ENCODE results near the gene SGK2.

The SGK2 gene

GRCh38 chr20:43558412-43559146, at the start of gene SGK2:
Gene SGK2, plus strand, starts transcription at chr20:43559027. Its CDS starts 7,469 bp downstream, at chr20:43566496.
- no peak for DNase-seq

DNA sequence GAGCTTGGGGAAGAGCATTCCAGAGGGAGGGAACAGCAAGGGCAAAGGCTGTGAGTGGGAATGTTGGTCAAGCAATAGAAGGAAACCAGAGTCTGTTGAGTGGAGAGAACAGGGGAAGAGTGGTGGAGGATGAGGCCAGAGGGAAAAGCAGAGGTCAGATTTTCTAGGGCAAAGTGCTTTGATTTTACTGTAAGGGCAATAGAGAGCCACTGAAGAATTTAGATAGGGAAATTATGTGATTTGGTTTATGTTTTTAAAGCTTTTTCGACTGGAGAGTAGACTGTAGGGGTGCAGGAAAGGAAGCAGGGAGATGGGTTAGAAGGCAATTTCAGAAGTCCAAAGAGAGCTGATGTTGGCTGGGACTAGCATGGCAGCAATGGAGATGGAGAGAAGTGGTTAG, 46.9 kb upstream of the SGK2 start:
- no peak for DNase-seq

DNA sequence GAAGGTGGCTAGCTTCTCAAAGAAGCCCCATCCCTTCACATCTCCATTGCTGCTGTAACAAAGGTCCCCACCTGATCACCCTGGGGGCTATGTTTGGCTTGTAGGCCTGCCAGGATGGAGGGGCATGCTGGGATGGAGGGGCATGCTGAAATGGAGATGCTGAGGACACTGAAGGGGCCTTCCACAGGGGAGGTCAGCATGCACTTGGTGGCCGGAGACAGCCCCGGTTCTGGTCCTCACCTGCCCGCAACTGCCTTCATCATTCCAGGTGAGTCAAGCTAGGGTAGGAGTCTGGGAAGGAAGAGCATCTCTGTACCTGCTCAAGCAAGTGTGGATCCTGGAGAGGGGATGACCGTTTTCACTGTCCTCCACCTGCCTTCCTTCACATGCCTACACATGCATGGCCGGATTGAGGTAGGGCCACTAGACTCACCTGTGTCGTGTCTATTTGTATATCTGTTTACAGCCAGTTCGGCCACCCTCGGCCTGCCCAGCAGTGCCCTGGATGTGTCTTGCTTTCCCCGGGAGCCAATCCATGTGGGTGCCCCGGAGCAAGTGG, 45.4 kb upstream of the SGK2 start:
- DNase-seq, result no peak

DNA sequence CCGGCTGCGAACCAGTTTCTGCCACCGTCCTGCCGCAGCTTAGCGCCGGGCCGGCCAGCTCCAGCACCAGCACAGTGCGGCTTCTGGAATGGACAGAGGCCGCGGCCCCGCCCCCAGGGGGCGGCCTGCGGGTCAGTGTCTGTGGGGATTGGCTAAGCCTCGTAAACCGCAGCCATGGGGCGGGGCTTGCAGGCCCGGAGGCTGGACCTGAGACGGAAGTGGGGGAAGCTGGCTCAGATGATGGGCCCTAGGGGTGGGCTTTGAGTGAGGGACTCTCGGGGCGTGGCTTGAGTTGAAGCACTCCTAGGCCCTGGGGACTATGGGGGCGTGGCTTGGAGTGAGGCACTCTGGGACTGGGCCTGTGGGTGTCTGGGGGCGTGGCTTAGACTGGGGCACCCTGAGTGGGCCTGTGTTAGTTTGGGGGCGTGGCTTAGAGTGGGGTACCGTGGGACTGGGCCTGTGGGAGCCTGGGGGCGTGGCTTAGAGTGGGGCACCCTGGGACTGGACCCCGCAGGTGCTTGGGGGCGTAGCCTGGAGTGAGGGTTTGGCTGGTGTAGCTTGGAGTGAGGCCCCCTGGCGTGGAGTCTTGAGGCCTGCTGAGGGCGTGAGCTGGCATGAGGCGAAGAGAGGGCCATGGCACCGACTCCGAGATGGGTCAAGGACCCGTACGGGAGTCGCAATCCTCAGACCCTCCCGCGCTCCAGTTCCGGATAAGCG, 44.7 kb upstream of the SGK2 start:
- DNase-seq, result peak; percentile 89 to 91

DNA sequence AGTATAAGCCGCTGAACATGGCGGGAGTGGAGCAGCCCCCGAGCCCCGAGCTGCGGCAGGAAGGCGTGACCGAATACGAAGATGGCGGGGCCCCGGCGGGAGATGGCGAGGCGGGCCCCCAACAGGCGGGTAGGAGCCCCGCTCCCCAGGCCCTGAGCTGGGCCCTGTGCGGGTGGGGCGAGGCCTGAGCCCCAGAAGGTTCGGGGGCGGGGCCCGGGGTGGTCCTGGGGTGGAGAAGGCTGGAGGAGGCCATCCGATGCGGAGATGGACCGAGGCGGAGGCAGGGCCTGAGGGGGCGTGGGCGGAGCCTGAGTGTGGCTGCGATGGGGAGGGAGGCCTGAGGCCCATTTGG, 44.2 kb upstream of the SGK2 start:
- no peak for DNase-seq

DNA sequence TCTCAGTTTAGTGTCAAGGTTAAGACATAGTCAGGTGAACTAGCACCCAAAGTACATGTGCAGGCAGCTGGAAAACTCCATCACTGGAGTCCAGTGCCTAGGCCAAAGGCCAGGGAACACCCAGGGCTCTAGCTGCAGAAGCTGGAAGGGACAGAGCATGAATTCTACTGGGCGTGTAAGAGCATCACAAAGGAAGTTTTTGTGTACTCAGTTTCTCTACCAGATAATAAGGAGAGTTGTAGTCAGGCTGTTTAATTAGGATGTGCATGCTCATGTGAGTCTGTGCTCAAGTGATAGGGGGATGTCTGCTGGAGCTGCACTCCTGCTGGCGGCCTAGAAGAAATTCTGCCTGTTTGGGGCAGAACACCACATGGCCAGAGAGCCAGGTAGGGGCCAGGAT, 43.2 kb upstream of the SGK2 start:
- no peak for DNase-seq

DNA sequence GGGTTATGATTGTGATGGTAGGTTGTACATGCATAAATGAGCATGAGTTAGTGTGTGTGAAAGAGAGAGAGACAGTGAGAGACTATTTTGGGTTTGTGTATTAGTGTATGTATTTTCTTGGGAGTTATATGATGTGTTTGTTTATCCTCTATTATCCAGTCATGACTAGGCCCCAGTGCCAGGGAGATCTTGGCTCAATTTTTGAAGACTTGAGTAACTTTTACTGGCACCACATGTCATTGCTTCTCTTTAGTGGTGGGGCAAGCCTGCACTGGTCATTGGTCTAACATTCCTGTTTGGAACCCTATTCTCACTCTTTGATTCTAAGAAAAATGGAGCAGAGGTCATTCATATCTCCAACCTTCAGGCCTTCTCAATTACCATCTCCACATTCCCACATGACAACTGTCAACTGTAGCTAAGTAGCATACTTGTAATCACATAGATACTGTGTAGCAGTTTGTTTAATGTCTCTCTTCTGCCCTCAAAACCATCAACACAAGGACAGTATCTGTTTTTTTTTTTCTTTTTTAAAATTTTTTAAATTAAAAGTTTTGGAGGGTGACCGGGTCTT, 42.5 kb upstream of the SGK2 start:
- DNase-seq, result no peak

DNA sequence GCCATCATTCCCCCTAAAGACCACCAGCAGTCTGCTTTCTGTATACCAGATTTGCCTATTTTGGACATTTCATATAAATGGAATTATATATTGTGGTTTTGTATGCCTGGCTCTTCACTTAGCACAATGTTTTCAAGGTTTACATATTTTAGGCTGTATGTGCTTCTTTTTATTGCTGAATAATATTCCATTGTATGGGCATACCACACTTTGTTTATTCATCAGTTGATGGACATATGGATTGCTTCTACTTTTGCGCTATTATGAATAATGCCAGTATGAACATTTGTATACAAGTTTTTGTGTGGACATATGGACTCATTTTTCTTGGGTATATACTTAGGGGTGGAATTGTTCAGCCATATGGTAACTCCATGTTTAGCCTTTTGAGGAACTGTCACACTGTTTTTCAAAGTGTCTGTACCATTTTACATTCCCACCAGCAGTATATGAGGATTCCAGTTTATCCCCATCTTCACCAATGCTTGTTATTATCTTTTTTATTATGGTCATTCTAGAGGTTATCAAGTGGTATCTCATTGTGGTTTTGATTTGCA, 38.7 kb upstream of the SGK2 start:
- no peak for DNase-seq

- no peak for DNase-seq
Measured at GRCh38 chr20:43525021-43525420, 33.8 kb upstream of the SGK2 start.

DNA sequence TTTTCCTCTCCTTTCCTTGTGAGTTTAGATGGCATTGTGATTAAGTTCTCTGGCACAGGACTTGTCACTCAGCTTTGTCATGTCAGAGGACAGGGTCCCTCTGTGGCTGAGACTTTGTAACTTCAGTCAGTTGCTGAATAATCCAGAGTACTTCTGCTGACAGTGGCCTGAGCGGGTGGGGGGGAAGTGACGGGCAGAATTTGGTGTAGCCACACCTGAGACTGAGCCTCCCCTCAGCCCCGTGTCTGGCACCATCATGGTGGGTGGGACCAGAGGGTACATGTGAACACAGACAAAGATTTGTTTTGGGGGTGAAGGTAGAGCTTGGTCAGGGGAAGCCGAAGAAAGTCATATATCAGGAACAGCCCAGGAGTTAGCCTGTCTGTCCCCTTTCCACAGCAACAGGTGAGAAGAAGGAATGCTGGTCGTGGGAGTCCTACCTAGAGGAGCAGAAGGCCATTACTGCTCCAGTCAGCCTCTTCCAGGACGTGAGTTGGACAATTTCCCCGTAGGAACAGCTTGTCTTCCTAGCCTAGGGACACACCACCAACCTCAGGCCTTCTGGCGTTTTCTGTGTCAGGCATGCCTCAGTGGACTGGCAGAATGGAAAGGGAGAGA, 30.5 kb upstream of the SGK2 start:
- DNase-seq, result no peak

- no peak for DNase-seq
Measured at GRCh38 chr20:43529051-43529450, 29.8 kb upstream of the SGK2 start.

DNA sequence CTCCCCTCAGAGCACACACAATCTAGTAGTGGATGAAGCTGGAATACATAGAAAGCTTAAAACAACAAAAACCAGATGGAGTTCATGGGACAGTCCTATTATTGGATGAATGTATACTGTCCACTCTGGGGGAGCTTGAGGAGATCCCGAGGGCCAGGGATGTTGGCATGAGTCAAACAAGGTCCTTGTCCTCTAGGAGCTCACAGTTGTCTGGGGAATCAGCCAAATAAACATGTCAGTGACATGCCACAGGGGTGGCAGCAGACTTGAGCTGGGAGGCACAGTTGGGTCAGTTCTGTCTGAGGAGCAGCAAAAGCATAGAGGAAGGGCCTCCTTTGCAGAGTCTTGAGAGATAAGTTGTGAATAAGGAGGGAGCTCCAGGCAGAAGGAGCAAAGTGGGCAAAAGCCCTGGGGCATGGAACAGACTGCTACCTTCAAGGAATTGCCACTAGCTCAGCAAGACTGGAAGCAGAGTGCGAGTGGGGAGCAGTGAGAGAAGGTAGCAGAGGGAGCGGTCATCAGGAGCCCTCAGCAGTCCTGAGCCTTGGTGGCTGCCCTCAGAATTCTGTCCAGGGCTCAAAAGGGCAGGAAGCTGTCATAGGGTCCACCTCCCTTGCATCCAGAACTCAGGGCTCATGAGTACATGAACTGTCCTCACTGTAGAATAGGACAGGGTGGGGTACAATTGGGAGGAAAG, 29.2 kb upstream of the SGK2 start:
- DNase-seq, result no peak

DNA sequence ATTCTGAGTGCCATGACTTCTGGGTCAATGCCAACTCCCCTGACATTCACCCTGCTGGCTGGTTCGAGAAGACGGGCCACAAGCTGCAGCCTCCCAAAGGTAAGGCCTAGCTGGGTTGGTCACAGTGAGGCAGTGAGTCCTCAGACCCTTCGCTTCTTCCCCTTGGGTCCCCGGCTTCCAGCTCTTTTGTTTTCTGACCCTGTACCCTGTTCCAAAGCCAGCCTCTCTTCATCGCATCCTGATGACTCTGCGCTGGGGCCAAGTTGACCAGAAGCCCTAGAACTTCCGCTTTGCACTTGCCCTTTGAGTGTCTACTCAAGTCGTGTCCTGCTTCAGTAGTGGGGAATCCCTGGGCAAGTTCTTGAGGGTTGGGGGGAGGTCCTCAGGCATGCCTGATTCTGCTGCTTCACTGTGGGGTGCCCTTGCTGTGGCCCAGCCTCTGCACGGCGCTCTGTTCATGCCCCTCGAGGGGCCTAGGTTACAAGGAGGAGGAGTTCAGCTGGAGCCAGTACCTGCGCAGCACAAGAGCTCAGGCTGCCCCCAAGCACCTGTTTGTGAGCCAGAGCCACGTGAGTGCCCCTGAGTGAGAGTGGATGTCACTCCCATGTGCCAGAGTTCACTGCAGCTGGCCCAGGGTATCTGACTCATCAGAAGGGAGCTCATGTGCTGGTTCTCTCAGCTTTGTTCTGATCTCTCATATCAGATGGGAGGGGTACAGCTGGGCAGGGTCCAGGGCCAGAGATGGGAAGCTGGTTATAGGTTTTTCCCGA, 28.3 kb upstream of the SGK2 start:
- no peak for DNase-seq

- no peak for DNase-seq
Measured at GRCh38 chr20:43531091-43531443, 27.8 kb upstream of the SGK2 start.

- no peak for DNase-seq
Measured at GRCh38 chr20:43532416-43533055, 26.3 kb upstream of the SGK2 start.

GRCh38 chr20:43533060-43533459, 25.8 kb upstream of the SGK2 start:
- no peak for DNase-seq

- DNase-seq, result no peak
Measured at GRCh38 chr20:43534016-43534415, 24.8 kb upstream of the SGK2 start.

DNA sequence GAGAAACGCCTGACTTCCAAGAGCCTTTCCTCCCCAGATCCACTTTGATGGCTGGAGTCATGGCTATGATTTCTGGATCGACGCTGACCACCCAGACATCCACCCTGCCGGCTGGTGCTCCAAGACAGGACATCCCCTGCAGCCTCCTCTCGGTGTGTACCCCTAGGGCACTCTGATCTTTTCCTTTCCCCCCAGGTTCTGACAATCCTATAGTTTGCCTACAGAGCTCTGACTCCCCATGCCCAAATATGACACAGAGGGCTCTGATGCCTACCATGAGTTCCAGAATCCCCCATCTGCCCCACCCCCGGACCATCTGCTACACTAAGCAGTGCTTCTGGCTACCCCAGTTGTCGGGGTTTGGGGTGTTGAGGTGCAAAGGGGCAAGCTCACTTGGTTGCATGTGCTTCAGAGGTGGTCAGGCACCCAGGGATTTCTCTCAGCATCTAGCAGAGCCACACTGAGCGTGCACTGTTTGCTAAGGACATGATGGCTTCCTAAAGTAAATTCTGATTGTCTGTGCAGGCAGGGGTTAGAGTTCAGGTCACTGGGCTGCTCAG, 24.0 kb upstream of the SGK2 start:
- DNase-seq, result no peak

- DNase-seq, result no peak
Measured at GRCh38 chr20:43535370-43536004, 23.3 kb upstream of the SGK2 start.

GRCh38 chr20:43536041-43536816, 22.6 kb upstream of the SGK2 start:
- no peak for DNase-seq

Measured in AML-193 (cell line).